ENCODE measurements around the gene KIF18A.

Gene KIF18A

DNA sequence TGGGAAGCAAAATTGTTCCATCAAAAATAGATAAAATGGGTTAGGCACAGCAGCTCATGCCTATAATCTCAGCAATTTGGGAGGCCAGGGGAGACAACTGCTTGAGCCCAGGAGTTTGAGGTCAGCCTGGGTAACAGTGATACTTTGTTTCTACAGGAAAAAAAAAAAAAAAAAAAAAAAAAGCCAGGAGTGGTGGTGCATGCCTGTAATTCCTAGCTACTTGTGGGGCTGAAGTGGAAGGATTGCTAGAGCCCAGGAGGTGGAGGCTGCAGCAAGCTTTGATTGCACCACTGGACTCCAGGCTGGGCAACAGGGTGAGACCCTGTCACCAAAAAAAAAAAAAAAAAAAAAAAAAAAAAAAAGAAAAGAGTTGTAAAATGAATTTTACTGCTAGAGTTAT is 49.6 kb downstream of the KIF18A start:
- in situ Hi-C loops (cut with MboI; ENCODE audit: low pct_unique_long_range_greater_than_20kb, low sequenced_read_pairs), result no loop called here
- DNase-seq, result no peak

DNA sequence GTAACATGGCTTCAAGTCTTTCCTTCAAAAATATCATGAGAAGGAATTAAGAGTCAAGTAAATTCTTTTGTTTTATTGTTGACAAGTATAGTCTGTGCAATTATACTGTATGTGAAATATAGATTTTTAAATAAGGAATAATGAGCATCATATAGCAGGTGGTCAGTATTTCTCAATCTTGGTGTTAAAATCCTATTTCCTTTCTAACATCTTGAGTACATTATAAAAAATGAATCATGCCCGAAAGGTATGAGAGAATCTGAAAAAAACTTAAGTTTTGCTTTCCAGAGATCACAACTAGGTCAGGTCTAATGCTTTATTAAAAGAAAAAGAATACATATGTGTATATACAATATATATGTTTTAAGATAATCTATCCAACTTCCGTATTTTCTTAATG is 53.1 kb downstream of the KIF18A start:
- in situ Hi-C loops (cut with MboI; ENCODE audit: low pct_unique_long_range_greater_than_20kb, low sequenced_read_pairs), result no loop called here
- DNase-seq, result no peak

- no peak for DNase-seq
- in situ Hi-C loops (cut with MboI; ENCODE audit: low pct_unique_long_range_greater_than_20kb, low sequenced_read_pairs), result no loop called here
Observed at GRCh38 chr11:28049338-28050216, 58.4 kb downstream of the KIF18A start.

- DNase-seq, result no peak
- in situ Hi-C loops (cut with MboI; ENCODE audit: low pct_unique_long_range_greater_than_20kb, low sequenced_read_pairs), result no loop called here
Observed at GRCh38 chr11:28048812-28049211, 59.1 kb downstream of the KIF18A start.

GRCh38 chr11:28043930-28044709 is 63.8 kb downstream of the KIF18A start:
- DNase-seq, result no peak
- in situ Hi-C loops (cut with MboI; ENCODE audit: low pct_unique_long_range_greater_than_20kb, low sequenced_read_pairs), result no loop called here

GRCh38 chr11:28040384-28040783 is 67.6 kb downstream of the KIF18A start:
- in situ Hi-C loops (cut with MboI; ENCODE audit: low pct_unique_long_range_greater_than_20kb, low sequenced_read_pairs), result no loop called here

GRCh38 chr11:28038775-28039174 is 69.2 kb downstream of the KIF18A start:
- in situ Hi-C loops (cut with MboI; ENCODE audit: low pct_unique_long_range_greater_than_20kb, low sequenced_read_pairs), result no loop called here
- DNase-seq, result no peak

More at GRCh38 chr11:28040384-28040783, 67.6 kb downstream of the KIF18A start:
- DNase-seq, result no peak

- DNase-seq, result no peak
- in situ Hi-C loops (cut with MboI; ENCODE audit: low pct_unique_long_range_greater_than_20kb, low sequenced_read_pairs), result no loop called here
Observed at GRCh38 chr11:28026634-28027290, 81.2 kb downstream of the KIF18A start.

- no peak for DNase-seq
- in situ Hi-C loops (cut with MboI; ENCODE audit: low pct_unique_long_range_greater_than_20kb, low sequenced_read_pairs), result no loop called here
Observed at GRCh38 chr11:28017816-28018215, 90.1 kb downstream of the KIF18A start.

DNA sequence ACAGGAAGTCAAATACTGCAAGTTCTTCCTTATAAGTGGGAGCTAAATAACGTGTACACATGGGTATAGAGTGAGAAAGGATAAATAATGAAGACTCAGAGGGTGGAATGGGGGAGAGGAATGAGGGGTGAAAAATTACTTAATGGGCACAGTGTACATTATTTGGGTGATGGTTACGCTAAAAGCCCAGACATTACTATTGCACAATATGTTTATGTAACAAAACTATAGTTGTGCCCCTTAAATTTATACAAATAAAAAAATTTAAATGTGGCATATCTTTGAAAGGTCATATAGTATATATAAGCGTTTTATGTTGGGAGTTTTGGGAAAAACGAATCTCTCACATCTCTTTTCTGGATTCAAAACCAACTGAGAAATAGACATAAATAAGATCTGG is 96.1 kb downstream of the KIF18A start:
- no peak for DNase-seq
- in situ Hi-C loops (cut with MboI; ENCODE audit: low pct_unique_long_range_greater_than_20kb, low sequenced_read_pairs), result no loop called here

GRCh38 chr11:28009996-28010395 is 98.0 kb downstream of the KIF18A start:
- in situ Hi-C loops (cut with MboI; ENCODE audit: low pct_unique_long_range_greater_than_20kb, low sequenced_read_pairs), result no loop called here
- no peak for DNase-seq

DNA sequence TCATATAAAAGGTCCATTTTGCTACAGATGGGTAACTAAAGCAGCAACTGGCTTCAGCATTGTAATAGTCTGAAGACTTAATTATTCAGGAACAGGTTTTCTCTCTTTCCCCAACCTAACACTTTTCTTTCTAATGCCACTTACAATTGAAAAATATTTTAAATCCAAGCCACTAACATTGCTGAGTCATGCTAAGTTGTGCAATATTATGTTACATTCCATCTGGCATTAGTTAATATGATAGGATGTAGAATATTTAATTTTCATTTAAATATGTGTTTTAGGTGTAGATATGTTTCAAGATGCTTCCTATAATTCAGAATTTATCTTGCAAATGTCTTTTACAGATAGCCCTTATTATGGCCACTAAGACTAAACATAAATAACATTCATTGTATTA is 98.6 kb downstream of the KIF18A start:
- DNase-seq, result no peak
- in situ Hi-C loops (cut with MboI; ENCODE audit: low pct_unique_long_range_greater_than_20kb, low sequenced_read_pairs), result no loop called here

GRCh38 chr11:28003615-28004014 is 104.3 kb downstream of the KIF18A start:
- no peak for DNase-seq
- in situ Hi-C loops (cut with MboI; ENCODE audit: low pct_unique_long_range_greater_than_20kb, low sequenced_read_pairs), result no loop called here

GRCh38 chr11:27998552-27998951 is 109.4 kb downstream of the KIF18A start:
- DNase-seq, result no peak
- in situ Hi-C loops (cut with MboI; ENCODE audit: low pct_unique_long_range_greater_than_20kb, low sequenced_read_pairs), result no loop called here

- in situ Hi-C loops (cut with MboI; ENCODE audit: low pct_unique_long_range_greater_than_20kb, low sequenced_read_pairs), result no loop called here
Observed at GRCh38 chr11:27997344-27997743, 110.6 kb downstream of the KIF18A start.

GRCh38 chr11:27996066-27996465 is 111.9 kb downstream of the KIF18A start:
- in situ Hi-C loops (cut with MboI; ENCODE audit: low pct_unique_long_range_greater_than_20kb, low sequenced_read_pairs), result no loop called here

More at GRCh38 chr11:27997344-27997743, 110.6 kb downstream of the KIF18A start:
- DNase-seq, result no peak

DNA sequence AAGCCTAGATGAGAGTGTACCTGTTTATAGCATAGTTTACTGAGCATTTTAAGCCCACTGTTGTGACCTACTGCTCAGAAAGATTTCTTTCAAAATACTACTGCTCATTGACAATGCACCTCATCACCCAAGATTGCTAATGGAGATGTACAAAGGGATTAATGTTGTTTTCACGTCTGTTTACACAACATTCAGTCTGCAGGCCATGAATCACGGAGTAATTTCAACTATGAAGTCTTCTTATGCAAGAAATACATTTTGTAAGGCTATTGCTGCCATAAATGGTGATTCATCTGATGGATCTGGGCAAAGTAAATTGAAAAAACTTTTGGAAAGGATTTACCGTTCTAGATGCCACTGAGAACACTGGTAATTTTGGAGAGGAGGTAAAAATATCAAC is 112.9 kb downstream of the KIF18A start:
- in situ Hi-C loops (cut with MboI; ENCODE audit: low pct_unique_long_range_greater_than_20kb, low sequenced_read_pairs), result no loop called here
- DNase-seq, result no peak

More at GRCh38 chr11:27996066-27996465, 111.9 kb downstream of the KIF18A start:
- DNase-seq, result no peak

DNA sequence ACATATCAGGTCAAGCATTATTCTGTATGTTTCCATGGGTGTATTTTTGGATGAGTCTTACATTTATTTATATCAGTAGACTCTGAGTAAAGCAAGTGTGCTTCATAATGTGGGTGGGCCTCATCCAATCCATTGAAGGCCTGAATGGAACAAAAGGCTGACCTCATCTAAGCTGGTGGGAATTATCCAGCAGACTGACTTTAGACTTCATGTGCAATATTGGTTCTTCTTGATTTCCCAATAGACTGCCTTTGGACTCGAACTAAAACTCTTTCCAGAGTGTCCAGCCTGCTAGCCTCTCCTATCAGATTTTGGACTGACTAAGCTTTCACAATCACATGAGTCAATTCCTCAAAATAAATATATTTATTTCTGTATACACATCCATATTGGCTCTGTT is 116.2 kb downstream of the KIF18A start:
- DNase-seq, result no peak
- in situ Hi-C loops (cut with MboI; ENCODE audit: low pct_unique_long_range_greater_than_20kb, low sequenced_read_pairs), result no loop called here

DNA sequence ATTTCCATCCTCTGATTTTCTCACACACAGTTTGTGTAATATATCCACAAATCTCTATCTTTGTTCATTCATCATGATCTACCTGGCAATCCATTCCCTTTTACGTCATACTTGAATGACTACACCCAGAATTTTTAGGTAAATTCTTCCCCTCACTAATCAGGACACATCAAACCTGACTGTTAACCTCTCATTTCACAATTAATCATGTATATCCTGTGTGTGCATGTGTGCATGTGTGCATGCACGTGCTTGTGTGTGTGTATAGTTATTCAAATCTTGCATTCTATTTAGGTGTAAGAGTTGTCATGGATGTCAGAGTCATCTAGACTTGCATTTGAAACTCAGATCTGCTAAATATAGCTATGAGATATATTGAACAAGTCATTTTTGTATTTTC is 130.4 kb downstream of the KIF18A start:
- DNase-seq, result no peak
- in situ Hi-C loops (cut with MboI; ENCODE audit: low pct_unique_long_range_greater_than_20kb, low sequenced_read_pairs), result no loop called here

GRCh38 chr11:27977031-27977430 is 130.9 kb downstream of the KIF18A start:
- in situ Hi-C loops (cut with MboI; ENCODE audit: low pct_unique_long_range_greater_than_20kb, low sequenced_read_pairs), result no loop called here
- DNase-seq, result no peak

Data from KBM-7 (cell line).